HG03175 (cell line): ENCODE results near the gene COX5A.
"Not testable (repeated sequence)": the region's sequence is repeated elsewhere in the genome, so short reads cannot be mapped to it uniquely, and the experiment has no call there.

ENCODE experiments used
- ATAC-seq: cut with Tn5 transposase; IDR thresholded peaks from one replicate; pipeline ENCODE4 v1.9.1; 2021; ENCODE audit warnings: mild to moderate bottlenecking, moderate library complexity; ENCODE audit not compliant: unreplicated experiment

COX5A gene

GRCh38 chr15:74902295-74903075 lies 35.4 kb downstream of the COX5A start:
- ATAC-seq = no peak

GRCh38 chr15:74901612-74902063 lies 36.2 kb downstream of the COX5A start:
- no peak for ATAC-seq

GRCh38 chr15:74897300-74897701 lies 40.6 kb downstream of the COX5A start:
- no peak for ATAC-seq

- ATAC-seq = no peak
Observed at GRCh38 chr15:74896316-74896715, 41.6 kb downstream of the COX5A start.

- no peak for ATAC-seq
Observed at GRCh38 chr15:74895830-74896229, 42.0 kb downstream of the COX5A start.

- ATAC-seq = not testable (repeated sequence)
Observed at GRCh38 chr15:74894383-74894782, 43.5 kb downstream of the COX5A start.

GRCh38 chr15:74893627-74894026 lies 44.2 kb downstream of the COX5A start:
- no peak for ATAC-seq

- ATAC-seq = no peak
Observed at GRCh38 chr15:74892931-74893330, 44.9 kb downstream of the COX5A start.

GRCh38 chr15:74892313-74892712 lies 45.6 kb downstream of the COX5A start:
- ATAC-seq = no peak

- no peak for ATAC-seq
Observed at GRCh38 chr15:74891469-74891868, 46.4 kb downstream of the COX5A start.

- ATAC-seq = no peak
Observed at GRCh38 chr15:74890665-74890960, 47.3 kb downstream of the COX5A start.

- peak; percentile 91 for ATAC-seq
Observed at GRCh38 chr15:74889883-74890664, 47.8 kb downstream of the COX5A start, which contains the start of gene MPI. Gene MPI (plus strand): TSS chr15:74890042. CDS start chr15:74890074, 32 bp downstream.

- ATAC-seq = no peak
Observed at GRCh38 chr15:74889390-74889882, 48.4 kb downstream of the COX5A start.

- no peak for ATAC-seq
Observed at GRCh38 chr15:74888716-74889115, 49.2 kb downstream of the COX5A start.

GRCh38 chr15:74887537-74888193 lies 50.2 kb downstream of the COX5A start:
- ATAC-seq = not testable (repeated sequence)

GRCh38 chr15:74885461-74885860 lies 52.4 kb downstream of the COX5A start:
- no peak for ATAC-seq

- ATAC-seq = no peak
Observed at GRCh38 chr15:74884428-74885223, 53.2 kb downstream of the COX5A start.

GRCh38 chr15:74882528-74882927 lies 55.3 kb downstream of the COX5A start:
- ATAC-seq = no peak

GRCh38 chr15:74878273-74878672 lies 59.6 kb downstream of the COX5A start:
- no peak for ATAC-seq

GRCh38 chr15:74873756-74874424 lies 64.0 kb downstream of the COX5A start:
- ATAC-seq = no peak
